Measurements from ENCODE around the gene TAF5L.
"Not testable (repeated sequence)": the region's sequence is repeated elsewhere in the genome, so short reads cannot be mapped to it uniquely, and the experiment has no call there.

TAF5L gene

DNA sequence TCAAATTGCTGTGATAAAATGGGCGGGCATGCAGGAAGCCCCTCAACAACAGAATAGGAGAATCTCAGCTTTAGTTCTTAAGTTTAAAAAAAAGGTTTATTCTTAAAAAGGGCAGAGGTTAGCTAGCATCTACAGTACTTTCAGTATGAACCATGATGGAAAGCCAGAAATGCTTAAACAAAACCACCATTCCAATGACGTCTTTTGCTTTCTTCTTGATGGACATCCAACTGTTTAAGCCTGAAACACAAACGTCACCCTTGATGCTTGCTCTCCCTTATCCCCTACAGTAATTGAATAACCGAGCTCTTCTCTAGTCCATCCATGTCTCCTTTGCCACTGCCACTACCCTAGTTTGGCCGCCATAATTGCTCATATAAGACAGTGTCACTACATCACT, 25.7 kb downstream of the TAF5L start:
- TF ChIP-seq, protein P1, sequence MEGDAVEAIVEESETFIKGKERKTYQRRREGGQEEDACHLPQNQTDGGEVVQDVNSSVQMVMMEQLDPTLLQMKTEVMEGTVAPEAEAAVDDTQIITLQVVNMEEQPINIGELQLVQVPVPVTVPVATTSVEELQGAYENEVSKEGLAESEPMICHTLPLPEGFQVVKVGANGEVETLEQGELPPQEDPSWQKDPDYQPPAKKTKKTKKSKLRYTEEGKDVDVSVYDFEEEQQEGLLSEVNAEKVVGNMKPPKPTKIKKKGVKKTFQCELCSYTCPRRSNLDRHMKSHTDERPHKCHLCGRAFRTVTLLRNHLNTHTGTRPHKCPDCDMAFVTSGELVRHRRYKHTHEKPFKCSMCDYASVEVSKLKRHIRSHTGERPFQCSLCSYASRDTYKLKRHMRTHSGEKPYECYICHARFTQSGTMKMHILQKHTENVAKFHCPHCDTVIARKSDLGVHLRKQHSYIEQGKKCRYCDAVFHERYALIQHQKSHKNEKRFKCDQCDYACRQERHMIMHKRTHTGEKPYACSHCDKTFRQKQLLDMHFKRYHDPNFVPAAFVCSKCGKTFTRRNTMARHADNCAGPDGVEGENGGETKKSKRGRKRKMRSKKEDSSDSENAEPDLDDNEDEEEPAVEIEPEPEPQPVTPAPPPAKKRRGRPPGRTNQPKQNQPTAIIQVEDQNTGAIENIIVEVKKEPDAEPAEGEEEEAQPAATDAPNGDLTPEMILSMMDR (IDR thresholded peaks at IDR 0.05; ENCODE audit: low read depth, low read length): no peak
- H3K4me3 ChIP-seq (replicated peaks in 1 of 2; ENCODE audit: low read depth in 2 of 2, low read length in 2 of 2): no peak overlapping the region
- no peak for DNase-seq (ENCODE audit: low read depth in 2 of 2)

DNA sequence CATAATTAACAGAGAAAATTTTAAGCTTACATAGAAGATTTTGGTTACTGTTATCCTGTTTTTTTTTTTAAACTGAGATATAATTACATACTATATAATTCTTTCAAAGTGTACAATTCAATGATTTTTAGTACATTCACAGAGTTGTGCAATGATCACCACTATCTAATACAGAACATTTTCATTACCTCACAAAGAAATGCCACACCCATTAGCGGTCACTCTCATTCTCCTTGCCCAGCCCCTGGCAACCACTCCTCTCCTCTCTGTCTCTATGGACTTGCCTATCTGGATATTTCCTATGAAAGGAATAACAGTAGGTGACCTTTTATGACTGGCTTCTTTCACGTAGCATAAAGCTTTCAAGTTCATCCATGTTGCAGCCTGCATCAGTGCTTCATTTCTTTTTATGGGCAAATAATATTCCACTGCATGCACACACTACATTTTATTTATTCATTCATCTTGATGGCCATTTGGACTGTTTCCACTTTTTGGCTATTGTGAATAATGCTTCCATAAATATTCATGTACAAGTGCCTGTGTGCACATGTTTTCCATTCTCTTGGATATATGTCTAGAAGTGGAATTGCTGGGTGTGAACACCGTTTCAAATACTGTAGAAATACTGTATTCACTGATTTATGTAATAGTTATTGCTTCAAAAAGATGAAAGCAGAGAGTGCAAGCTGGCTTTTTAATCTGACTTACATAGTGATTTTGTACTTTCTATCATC, 26.5 kb downstream of the TAF5L start:
- H3K4me3 ChIP-seq (replicated peaks in 1 of 2; ENCODE audit: low read depth in 2 of 2, low read length in 2 of 2): no peak overlapping the region
- TF ChIP-seq, protein P1 (IDR thresholded peaks at IDR 0.05; ENCODE audit: low read depth, low read length): no peak
- DNase-seq (ENCODE audit: low read depth in 2 of 2): peak; percentile 29 to 31

DNA sequence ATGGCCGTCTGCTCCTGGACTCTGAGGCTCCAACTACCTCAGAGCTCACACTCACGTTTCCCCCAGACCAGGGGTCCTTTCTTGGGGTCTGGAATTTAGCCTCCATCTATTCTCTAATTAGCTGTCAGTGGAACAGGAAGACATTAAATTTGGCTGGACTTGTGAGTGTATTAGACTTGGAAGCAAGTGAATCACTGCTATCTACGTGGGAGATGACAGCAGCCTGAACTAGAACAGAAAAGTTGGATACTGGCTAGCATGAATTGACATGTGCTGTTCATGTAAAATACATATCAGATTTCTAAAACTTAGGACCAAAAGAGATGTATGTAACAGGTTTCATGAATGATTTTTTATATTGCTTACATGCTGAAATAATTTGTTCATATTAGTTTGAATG, 28.0 kb downstream of the TAF5L start:
- no peak overlapping the region for H3K4me3 ChIP-seq (replicated peaks in 1 of 2; ENCODE audit: low read depth in 2 of 2, low read length in 2 of 2)
- DNase-seq (ENCODE audit: low read depth in 2 of 2): peak; percentile 10 to 58
- TF ChIP-seq, protein P1 (IDR thresholded peaks at IDR 0.05; ENCODE audit: low read depth, low read length): no peak

DNA sequence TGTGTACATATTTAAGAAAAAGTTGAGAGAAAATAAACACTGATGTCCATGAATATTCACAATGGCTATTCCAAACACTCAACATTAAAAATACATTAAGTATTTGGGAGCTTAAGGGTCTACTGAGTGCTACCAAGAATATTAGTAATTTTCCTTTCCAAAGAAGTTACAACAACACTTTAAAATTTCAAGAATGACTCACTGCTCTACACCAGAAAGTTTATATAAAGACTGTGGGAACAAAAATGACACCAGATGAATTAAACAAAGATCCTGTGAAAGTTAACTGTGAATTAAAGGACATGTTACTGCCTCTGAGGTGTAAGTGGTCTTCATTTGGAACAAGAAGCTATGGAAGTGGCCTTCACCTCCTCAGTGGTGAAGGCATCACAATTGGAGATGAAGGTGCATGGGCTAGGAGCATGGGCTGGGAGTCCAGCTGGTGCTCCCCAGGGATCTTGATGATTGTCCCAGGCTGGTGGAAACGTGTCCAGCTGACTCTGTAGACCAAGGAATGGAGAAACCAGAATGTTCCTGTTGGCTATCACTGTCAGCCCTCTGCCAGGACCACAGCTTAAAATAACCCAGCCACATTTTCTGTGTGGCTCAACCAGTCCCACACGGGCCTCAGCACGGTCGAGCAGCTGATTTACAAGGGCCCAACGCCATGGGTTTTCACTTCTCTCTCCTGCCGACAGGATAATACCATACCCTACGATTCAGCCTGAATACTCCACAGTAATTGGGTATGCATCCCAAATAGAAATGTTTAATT, 28.8 kb downstream of the TAF5L start:
- DNase-seq (ENCODE audit: low read depth in 2 of 2): peak; percentile 38 to 83
- no peak overlapping the region for H3K4me3 ChIP-seq (replicated peaks in 1 of 2; ENCODE audit: low read depth in 2 of 2, low read length in 2 of 2)
- TF ChIP-seq, protein P1 (IDR thresholded peaks at IDR 0.05; ENCODE audit: low read depth, low read length): no peak

DNA sequence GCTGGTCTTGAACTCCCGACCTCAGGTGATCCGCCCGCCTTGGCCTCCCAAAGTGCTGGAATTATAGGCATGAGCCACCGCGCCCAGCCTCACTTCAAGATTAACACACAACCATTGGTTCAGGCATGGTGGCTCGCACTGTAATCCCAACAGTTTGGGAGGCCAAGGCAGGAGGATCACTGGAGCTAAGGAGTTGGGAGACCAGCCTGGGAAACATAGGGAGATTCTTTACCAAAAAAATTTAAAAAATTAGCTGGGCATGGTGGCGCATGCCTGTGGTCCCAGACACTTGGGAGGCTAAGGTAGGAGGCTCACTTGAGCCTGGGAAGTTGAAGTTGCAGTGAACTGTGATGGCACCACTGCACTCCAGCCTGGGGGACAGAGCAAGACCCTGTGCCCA, 30.0 kb downstream of the TAF5L start:
- DNase-seq (ENCODE audit: low read depth in 2 of 2); H3K4me3 ChIP-seq (replicated peaks in 1 of 2; ENCODE audit: low read depth in 2 of 2, low read length in 2 of 2): not testable (repeated sequence)

DNA sequence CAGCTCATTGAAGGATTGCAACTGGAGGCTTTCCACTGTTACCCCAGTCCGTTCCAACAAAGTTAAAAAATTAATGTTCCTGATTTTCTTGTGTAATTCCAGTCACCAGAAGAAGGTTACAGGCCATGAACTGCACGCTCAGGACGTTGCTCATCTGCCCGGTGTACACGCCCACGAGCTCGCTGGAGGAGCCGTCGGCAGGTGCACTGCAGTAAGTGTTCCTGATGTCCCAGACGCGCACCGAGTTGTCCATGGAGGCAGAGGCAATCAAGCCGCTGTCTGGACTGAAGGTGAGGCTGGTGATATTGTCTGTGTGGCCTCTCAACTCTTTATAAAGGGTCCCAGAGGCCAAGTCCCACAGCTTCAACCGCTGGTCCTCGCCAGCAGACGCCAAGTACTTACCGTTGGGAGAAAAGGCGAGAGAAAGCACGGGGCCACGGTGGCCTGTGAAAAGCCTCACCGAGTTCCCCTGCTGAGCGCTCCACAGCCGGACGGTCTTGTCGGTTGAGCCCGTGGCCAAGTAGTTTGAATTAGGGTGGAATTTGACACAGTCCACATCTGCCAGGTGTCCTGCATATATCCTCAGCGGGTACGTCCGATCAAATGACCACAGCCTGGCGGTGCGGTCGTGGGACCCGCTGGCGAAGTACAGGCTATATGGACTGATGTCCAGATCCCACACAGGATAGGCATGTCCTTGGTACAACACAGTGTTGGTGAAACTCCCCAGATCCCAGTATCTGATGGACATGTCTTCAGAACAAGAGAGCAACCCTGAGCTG, 31.5 kb downstream of the TAF5L start:
- TF ChIP-seq, protein P1 (IDR thresholded peaks at IDR 0.05; ENCODE audit: low read depth, low read length): no peak
- H3K4me3 ChIP-seq (replicated peaks in 1 of 2; ENCODE audit: low read depth in 2 of 2, low read length in 2 of 2): no peak overlapping the region

DNA sequence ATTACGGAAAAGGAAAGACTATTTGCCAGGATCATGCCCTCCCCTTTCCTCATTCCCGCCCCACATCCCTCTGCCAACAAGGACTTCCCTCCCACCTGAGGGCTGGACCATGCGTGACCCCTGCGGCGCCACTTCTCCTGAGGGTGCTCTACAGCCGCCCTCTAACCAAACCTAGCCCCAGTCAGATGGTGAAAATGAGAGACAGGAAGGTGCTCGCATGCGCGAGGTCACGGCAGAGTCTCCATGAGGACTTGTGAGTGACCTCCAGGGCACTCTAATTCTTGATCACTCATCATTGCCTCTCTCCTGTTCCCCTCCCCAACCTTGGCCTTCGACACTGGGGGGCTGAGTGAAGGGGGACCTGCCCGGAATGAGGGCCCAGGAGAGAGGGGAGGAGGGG, 32.1 kb downstream of the TAF5L start:
- H3K4me3 ChIP-seq (replicated peaks in 1 of 2; ENCODE audit: low read depth in 2 of 2, low read length in 2 of 2): no peak overlapping the region
- TF ChIP-seq, protein P1 (IDR thresholded peaks at IDR 0.05; ENCODE audit: low read depth, low read length): no peak
- DNase-seq (ENCODE audit: low read depth in 2 of 2): no peak

More for the DNA sequence above, 31.5 kb downstream of the TAF5L start:
- no peak for DNase-seq (ENCODE audit: low read depth in 2 of 2)
